ENCODE data around the gene SLC25A4.

SLC25A4 gene

GRCh38 chr4:185149392-185149791, 6.3 kb downstream of the SLC25A4 start:
- TF ChIP-seq CTCF (conservative IDR thresholded peaks at IDR 0.05) (no peak), ZFX (IDR thresholded peaks at IDR 0.05) (no peak)
- H3K27ac ChIP-seq, result no peak overlapping the region

- H3K27ac ChIP-seq, result no peak overlapping the region
- no peak for TF ChIP-seq CTCF (conservative IDR thresholded peaks at IDR 0.05)
Observed at GRCh38 chr4:185151296-185151695, 8.2 kb downstream of the SLC25A4 start.

GRCh38 chr4:185165605-185166063, 22.6 kb downstream of the SLC25A4 start:
- H3K27ac ChIP-seq, result no peak overlapping the region
- no peak for TF ChIP-seq CTCF (conservative IDR thresholded peaks at IDR 0.05)
- TF ChIP-seq ZFX (IDR thresholded peaks at IDR 0.05), result no peak

- TF ChIP-seq CTCF (conservative IDR thresholded peaks at IDR 0.05), result no peak
- TF ChIP-seq ZFX (IDR thresholded peaks at IDR 0.05), result no peak
- no peak overlapping the region for H3K27ac ChIP-seq
Observed at GRCh38 chr4:185167234-185167633, 24.2 kb downstream of the SLC25A4 start.

- TF ChIP-seq CTCF (conservative IDR thresholded peaks at IDR 0.05) (no peak), ZFX (IDR thresholded peaks at IDR 0.05) (no peak)
- H3K27ac ChIP-seq, result no peak overlapping the region
Observed at GRCh38 chr4:185171373-185172071, 28.5 kb downstream of the SLC25A4 start.

- TF ChIP-seq ZFX (IDR thresholded peaks at IDR 0.05) (no peak), CTCF (conservative IDR thresholded peaks at IDR 0.05) (no peak)
- no peak overlapping the region for H3K27ac ChIP-seq
Observed at GRCh38 chr4:185179488-185179887, 36.4 kb downstream of the SLC25A4 start.

- no peak for TF ChIP-seq ZFX (IDR thresholded peaks at IDR 0.05)
- no peak for TF ChIP-seq CTCF (conservative IDR thresholded peaks at IDR 0.05)
- H3K27ac ChIP-seq, result no peak overlapping the region
Observed at GRCh38 chr4:185182239-185182638, 39.2 kb downstream of the SLC25A4 start.

Measured in C4-2B (cell line).